HG03175 (cell line): ENCODE measurements around the gene STRBP.
"Not testable (repeated sequence)": the region's sequence is repeated elsewhere in the genome, so short reads cannot be mapped to it uniquely, and the experiment has no call there.

ENCODE experiments used
- ATAC-seq: cut with Tn5 transposase; IDR thresholded peaks from one replicate; pipeline ENCODE4 v1.9.1; 2021; ENCODE audit warnings: mild to moderate bottlenecking, moderate library complexity; ENCODE audit not compliant: unreplicated experiment

STRBP gene

GRCh38 chr9:123283455-123283854 lies 15.1 kb upstream of the STRBP start:
- ATAC-seq, result no peak

- no peak for ATAC-seq
Observed at GRCh38 chr9:123283048-123283408, 14.6 kb upstream of the STRBP start.

GRCh38 chr9:123282362-123283047 lies 14.1 kb upstream of the STRBP start:
- no peak for ATAC-seq

- no peak for ATAC-seq
Observed at GRCh38 chr9:123281659-123282350, 13.4 kb upstream of the STRBP start.

GRCh38 chr9:123278879-123279493 lies 10.6 kb upstream of the STRBP start:
- ATAC-seq, result not testable (repeated sequence)

- no peak for ATAC-seq
Observed at GRCh38 chr9:123278361-123278760, 10.0 kb upstream of the STRBP start.

GRCh38 chr9:123276551-123276950 lies 8.2 kb upstream of the STRBP start:
- ATAC-seq, result no peak

GRCh38 chr9:123271133-123271532 lies 2.7 kb upstream of the STRBP start:
- ATAC-seq, result not testable (repeated sequence)

- ATAC-seq, result no peak
Observed at GRCh38 chr9:123269281-123269680, 895 bp upstream of the STRBP start.

- no peak for ATAC-seq
Observed at GRCh38 chr9:123268199-123268464, 254 bp downstream of the STRBP start.

GRCh38 chr9:123267481-123268198 lies 746 bp downstream of the STRBP start:
- no peak for ATAC-seq

- ATAC-seq, result no peak
Observed at GRCh38 chr9:123266655-123267399, 1.6 kb downstream of the STRBP start.

- no peak for ATAC-seq
Observed at GRCh38 chr9:123265833-123266232, 2.6 kb downstream of the STRBP start.

- ATAC-seq, result no peak
Observed at GRCh38 chr9:123263227-123263626, 5.2 kb downstream of the STRBP start.

- ATAC-seq, result no peak
Observed at GRCh38 chr9:123262338-123262737, 6.0 kb downstream of the STRBP start.

- ATAC-seq, result no peak
Observed at GRCh38 chr9:123261006-123261677, 7.2 kb downstream of the STRBP start.

- no peak for ATAC-seq
Observed at GRCh38 chr9:123260340-123260739, 8.0 kb downstream of the STRBP start.

GRCh38 chr9:123257276-123257675 lies 11.1 kb downstream of the STRBP start:
- no peak for ATAC-seq

GRCh38 chr9:123255718-123256117 lies 12.7 kb downstream of the STRBP start:
- no peak for ATAC-seq

- no peak for ATAC-seq
Observed at GRCh38 chr9:123253204-123253603, 15.2 kb downstream of the STRBP start.

- no peak for ATAC-seq
Observed at GRCh38 chr9:123251741-123252140, 16.6 kb downstream of the STRBP start.
